Stimulated activated CD4-positive, alpha-beta T cell treated with anti-CD3 and anti-CD28 coated beads, Interleukin-4, amount 100 ng/mL, for 4 hours (primary cell): ENCODE results near the gene DECR2.
"Not testable (repeated sequence)": the region's sequence is repeated elsewhere in the genome, so short reads cannot be mapped to it uniquely, and the experiment has no call there.

Source experiments
- DNase-seq, 2 experiments: peaks; one replicate each; pipeline ENCODE4 v3.0.0-alpha.2; 2020

The DECR2 gene

DNA sequence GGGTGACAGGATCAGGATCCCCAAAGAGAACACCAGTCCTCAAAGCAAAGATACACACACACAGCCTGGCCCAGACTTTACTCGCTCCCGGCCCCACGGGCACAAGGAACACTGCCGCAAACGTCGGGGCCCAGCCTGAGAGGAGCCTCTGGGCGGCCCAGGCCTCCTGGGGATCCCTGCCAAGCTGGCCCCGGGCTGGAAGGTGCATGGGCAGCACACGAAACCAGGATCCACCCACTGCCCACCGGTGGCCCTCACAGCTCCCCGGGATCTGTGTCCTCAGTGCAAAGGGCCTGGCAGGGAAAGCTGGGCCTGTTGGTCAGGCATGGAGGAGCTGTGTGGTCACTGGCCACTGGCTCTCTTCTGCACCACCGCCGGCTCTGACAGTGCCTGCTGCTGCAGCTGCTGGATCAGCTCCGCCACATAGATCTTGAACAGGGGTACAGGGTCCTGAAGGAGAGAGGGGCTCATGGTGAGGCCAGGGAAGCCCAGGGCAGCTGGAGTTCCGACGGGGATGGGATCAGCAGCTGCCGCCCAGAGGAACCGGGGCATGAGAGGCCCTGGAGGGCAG, 34.3 kb upstream of the DECR2 start:
- no peak for DNase-seq

DNA sequence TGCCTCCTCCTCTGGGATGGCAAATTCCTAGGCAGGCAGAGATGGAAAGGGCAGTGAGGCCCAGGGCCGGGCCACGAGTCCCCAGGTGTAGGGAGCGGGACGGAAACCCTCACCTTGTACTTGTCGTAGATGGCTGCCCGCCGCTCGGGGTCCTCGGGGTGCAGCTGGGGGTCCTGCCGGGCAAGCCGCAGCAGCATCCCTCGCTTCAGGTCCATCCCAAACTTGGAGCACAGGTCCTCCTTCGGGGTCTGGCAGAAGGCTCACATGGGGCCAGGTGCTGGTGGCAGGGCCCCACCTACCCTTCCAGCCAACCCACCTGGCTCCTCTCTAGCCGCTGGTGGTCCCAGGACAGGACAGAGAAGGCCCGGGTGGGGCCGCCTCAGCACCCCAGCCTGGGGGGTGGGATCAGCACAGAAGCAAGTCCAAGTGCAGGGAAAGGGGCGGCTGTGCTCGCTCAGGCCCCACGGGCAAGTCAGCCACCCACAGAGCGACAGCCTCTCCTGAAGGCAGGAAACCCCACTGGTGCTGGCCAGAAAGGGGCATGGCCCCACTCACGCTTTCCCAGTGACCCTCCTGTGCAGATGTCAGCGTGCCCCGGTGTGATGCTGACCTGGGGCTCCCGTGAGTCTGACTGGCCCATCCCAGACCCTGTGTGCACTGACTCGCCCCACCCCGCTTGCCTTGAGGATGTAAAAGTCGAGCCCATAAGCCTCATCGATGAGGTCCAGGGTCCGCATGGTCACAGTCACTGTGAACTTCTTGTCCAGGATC, 33.1 kb upstream of the DECR2 start:
- no peak for DNase-seq

DNA sequence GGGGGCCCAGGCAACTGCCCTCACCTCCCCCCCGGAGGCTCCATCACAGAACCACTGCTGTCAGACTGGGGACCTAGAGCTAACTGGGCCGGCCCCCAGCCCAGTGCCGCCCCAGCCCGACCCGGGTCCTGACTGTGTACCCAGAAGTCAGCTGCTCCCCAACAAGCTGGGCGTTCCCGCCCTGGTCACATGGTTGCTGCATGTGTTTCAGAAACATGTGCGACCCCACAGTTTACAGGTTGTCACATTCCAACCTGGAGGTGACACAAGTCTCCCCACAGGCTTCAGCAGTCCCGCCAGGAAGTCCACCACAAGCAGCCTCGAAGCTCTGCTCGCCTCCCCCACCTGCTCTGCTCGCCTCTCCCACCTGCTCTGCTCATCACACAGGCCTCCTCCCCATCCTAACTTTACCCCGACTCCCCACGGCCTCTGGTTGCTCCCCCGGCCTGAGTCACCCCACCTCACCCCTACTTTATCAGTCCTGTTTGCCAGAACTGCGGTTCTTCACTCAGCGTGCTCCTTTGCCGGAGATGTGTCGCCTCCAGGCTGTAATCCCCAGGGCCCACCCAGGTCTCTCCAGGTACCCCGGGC, 32.3 kb upstream of the DECR2 start:
- DNase-seq: no peak

DNA sequence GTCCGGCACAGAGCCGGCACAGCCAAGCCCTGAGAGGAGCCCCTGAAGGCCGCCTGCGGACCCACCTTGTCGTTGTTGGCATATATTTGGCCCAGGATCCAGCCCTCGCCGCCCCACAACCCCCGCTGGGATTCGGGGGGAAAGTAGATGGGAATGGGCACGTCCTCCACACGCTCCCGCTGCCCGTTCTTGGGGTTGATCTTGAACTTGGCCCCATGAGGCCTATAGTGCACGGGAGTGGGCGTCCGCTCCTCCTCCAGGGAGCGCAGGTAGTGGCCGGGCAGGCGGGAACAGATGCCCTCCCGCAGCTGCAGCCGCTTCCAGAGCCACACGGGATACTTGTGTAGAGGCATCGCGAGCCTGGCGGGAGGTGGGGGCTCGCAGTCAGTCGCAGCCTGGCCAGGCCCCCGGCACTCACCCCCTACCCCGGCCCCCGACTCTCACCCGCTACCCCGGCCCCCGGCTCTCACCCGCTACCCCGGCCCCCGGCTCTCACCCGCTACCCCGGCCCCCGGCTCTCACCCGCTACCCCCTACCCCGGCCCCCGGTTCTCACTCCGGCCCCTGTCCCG, 31.7 kb upstream of the DECR2 start:
- no peak for DNase-seq

DNA sequence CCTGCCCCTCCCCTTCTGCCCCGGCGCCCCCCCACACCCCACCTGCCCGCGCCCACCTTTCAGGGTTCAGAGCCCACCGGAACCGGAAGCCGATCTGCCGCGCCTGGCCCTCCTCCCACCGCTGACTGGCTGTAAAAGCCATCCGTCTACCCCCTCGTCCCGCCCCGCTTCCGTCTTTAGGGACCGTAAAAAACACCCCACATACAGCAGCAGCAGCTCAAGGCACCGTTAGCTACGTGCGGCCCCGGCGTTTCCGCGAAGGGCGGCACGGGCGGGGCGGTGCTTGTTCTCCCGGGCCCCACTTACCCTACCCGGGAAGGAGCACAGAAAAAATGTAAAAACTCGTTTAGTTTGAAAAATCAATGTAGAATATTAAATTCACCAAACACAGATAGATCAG, 31.2 kb upstream of the DECR2 start, which contains the start of gene MRPL28:
Gene MRPL28, minus strand, starts transcription at position 96 of the 400 bp plus-strand sequence. CDS start 320 bp downstream, outside the sequence.
- peak; percentile 91 for DNase-seq

DNA sequence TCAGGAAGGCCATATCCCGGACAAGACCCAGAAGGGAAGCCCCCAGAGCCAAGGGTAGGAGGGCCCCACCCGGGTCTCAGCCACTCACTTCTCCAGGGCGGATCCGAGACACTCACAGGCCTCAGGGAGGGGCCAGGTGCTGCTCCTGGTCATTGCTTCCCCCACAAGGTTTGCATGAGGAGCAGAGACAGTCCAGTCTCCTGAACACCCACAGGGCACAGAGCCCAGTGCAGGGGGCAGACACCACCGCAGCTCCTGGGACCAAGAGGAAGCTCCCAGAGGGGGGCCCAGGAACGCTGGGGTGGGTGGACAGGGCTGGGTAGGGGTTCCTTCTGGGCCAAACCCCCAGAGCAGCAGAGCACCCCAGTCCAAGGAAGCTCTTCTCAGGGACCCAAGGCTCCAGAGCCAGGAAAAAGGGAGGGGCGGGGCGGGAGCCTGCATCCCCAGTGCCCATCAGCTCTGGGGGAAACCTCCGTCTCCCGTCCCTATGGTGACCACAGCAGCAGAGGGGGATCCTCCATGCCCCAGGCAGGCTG, 30.6 kb upstream of the DECR2 start:
- no peak for DNase-seq

DNA sequence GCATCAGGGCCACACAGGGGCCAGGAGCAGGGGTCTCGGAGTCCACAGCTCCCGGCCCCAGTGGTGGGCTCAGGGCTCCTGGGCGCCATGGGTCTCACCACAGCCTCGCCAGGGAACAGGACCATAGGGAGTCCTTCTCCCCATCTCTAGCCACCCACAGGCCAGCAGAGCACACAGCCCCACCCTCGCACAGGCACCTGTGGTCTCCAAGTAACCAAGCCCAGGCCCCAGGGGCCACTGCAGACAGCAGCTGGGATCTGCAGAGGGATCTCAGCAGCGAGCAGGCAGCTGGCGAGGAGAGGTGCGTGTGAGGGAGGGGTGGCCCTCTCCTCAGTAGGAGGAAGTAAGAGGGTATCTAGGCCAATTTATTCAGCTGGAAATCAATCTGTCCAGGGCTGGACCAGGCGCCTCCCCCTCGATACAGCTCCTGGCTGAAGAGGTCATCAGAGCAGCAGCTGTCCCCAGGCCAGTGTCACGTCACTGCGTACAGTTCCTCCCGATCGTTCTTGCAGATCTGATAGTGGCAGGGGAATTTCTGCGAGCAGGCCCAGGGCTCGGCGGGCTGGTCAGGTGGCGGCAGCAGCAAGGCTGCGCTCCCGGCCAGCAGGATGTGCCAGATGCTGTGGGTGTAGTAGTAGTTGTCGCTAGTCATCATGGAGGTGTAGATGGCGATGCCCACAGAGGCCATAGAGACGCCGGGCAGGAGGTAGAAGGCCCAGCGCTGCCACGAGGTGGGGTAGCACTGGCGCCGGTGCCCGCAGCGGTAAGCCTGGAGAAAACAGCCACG, 30.0 kb upstream of the DECR2 start:
- DNase-seq: no peak

DNA sequence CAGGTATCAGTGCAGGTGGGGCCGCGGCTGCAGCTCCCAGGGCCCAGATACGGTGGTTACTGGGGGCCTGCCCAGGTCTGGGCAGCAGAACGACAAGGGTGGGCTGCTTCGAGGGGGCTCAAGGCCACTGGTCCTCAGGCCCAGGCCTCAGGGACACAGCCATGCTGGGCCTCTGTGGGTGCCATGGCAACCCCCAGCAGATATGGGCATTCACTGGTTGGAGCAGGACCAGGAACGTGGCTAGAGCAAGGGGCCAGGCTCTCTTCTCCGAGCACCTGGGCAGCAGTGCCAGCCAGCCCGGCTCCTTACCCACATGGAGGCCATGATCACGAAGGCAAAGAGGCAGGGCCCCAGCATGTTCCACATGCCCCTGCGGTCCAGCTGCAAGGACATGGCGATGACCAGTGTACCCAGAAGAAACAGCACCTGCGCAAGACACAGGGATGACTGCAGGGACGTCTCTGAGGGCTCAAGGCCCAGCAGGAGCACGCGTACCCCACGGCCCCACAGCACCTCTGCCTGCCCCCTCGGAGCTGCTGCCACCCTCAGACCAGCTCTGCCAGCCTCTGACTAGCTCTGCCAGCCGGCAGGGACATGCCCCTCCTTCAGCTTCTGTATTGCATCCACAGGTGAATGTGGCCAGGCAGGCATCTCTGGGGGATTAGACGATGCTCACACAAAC, 29.2 kb upstream of the DECR2 start:
- no peak for DNase-seq

DNA sequence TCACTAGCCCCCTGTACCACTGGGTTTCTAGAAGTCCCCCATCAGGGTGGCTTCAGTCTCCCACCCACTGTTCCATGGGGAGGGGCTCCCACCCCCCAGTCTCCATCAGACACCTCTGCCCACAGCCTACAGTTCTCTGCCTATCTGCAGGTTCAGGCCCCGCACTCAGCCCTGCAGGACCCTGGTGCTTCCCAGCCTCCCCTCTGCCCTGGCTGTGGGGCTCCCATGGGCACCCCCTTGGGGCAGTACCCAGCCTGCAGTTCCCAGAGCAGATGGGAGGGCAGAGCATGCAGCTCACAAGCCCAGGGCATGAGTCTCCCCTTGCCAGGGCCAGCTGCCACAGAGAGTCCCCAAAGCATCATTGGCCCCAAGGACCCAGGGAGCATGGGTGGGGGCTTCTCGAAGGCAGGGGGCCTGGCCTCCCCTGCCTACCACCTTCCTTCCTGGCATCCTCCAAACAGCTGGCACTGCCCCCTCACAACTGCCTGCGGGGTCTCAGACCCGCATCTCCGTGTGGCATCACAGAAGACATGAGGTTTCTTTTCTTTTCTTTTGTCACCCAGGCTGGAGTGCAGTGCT, 28.6 kb upstream of the DECR2 start:
- DNase-seq: no peak

DNA sequence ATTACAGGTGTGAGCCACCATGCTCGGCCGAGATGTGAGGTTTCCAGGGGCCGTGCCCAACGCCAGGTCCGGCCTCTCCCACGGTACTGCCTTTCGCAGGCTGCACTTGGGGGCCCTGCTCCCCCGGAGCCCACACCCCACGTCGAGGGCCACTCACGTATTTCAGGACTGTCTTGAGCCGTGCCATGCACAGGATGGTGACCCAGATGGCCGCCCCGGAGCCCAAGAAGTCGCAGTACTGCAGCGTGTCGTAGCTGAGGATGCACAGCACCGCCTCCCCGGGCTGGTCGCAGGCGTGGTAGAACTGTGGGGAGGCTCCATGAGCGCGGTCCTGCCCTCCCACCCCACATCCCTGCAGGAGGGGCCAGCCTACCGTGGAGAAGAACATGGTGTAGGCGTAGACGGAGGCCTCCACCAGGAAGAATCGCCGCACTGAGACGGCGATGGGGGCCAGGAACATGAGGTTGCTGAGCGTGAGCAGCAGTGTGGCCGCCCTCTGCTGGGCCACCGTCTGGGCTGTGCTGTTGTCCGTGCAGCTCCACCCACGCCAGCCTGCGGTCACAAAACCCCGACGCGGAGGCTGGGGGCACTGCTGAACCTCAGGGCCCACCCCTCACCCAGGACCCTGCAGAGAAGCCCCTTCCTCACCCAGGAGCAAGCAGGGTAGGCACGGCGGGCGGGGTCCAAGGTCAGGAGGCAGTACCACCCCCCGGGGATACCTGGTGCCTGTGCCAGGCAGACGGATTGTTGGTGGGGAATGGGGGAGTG, 27.7 kb upstream of the DECR2 start:
- no peak for DNase-seq

DNA sequence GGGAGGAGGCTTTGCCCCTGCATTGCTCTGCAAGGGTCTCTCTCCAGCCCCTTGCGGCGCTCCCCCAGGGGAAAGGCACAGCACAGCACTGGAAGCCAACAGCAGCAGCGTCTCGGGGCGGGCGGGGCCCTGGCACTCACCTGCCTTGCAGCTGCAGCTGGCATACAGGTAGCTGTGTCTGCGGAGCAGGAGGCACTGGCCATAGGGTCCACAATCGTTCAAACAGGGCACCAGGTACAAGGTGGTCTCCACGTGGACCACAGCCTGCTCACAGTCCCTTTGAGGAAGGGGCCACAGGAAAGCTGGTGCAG, 27.1 kb upstream of the DECR2 start:
- no peak for DNase-seq

DNA sequence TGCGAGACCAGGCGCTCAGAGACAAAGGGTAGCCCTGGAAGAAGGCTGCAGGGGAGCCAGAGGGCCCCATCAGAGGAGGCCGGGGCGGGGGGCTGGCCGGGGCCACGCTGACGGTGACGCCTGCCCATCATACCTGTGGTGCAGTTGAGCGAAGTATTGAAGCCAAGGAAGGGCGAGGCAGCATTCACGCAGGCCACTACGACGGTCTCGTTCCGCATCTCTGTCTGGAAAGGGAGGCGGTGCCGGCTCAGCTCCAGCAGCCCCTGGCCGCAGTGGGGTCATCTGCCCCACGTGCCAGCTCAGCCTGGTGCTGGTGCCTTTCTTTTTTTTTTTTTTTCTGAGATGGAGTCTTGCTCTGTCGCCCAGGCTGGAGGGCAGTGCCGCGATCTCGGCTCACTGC, 26.5 kb upstream of the DECR2 start:
- DNase-seq: no peak

DNA sequence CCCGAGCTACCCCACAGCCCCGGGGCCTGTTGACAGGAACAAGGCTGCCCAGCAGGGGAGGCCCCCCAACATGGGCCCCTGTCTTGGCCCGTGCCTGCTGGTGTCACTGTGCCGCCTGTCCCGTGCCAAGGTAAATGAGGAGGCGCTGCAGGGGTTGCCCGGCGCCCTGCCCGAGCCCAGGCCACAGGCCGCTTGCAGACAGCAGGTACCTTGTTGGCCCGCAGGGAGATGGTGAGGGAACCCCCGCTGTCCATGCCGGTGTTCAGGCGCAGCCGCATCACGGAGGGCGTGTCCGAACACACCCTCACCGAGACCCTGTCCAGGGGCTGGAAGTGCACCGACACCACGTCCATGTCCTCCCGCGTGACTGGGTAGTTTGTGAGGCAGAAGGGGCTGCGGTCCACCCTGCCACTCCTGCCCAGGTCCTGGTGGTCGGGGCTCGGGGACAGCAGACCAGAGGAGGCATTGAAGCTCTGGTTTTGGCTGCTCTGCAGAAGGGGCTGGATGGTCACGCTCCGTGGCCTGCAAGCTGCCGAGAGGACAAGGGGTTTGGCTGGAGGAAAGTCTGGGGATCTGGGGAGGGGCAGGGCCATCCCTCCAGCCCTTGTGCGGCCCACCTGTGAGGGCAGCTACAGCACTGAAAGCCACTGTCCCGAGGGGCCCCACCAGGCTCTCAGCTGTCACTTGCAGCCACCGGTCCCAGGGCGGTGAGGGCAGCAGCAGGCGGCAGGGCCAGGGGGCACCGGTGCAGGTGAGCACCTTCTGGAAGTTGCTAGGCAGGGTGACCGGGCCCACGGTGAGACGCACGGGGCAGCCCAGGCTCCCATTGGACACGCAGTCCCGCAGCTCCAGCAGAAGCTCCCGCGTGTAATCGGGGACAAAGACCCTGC, 25.5 kb upstream of the DECR2 start:
- DNase-seq: no peak

DNA sequence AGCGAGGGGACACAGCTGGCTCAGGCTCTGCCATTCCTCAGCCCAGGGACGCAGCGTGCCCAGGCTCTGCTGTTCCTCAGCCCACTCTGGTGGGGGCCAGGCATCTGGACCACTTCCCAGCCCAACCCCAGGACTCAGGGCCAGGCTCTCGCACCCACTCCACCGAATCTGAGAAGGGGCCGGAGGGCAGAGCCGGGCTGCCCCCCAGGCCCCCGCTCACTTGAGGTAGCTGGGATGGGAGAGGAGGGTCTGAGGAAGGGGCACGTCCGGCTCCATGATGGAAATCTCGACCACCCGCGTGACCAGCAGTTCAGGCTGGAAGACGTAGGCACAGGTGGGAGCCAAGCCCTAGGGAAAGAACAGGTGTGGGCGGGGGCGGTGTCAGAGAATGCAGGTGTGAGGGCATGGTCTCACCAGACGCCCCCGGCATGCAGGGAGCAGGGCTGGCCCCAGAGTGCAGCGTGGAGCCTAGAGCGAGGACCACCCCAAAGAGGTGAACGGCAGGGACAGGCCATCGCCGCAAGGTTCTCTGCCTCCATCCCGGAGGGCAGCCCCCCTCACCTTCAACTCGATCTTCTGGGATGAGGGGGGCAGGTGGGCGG, 24.8 kb upstream of the DECR2 start:
- DNase-seq: no peak

DNA sequence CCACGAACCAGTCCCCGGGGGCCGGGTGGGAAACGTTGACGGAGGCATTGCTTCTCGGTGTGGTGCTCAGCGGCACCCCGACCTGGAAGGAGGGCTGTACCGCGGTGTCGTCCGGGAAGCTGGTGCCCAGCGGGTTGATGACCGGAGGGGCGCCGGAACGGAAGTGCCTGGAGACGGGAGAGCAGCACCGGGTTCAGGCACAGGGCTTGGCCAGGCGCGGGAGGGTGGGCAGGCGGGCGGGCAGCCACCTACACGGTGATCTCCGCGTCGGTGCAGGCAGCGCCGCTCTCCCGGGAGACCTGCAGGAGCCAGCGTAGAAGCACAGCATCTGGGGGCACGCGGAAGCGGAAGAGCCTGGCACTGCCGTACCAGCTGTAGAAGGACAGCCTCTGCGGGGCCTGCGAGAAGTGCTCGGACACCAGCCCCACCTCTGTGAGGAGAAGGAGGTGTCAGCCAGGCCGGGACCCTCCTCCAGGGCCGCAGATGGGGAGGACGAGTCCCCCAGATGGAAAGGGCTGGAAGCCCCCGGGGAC, 24.2 kb upstream of the DECR2 start:
- DNase-seq: no peak

DNA sequence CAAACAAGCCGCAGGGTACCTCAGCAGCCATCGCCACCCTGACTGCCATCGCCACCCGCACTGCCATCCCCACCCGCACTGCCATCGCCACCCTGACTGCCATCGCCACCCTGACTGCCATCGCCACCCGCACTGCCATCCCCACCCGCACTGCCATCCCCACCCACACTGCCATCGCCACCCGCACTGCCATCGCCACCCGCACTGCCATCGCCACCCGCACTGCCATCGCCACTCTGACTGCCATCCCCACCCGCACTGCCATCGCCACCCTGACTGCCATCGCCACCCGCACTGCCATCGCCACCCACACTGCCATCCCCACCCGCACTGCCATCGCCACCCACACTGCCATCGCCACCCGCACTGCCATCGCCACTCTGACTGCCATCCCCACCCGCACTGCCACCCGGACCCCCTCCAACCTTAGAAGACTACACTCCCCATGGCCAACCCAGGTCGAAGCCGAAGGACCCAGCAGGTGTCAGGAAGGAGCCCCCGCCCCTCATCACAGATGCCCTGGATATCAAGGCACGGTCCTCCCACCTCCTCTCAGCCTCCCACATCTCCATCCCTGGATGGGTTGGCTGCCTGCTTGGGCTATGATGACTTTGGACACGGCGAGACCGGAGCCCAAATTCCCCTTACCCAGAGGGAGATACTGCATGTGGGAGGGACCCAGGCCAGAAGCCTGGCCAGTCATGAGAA, 23.4 kb upstream of the DECR2 start:
- not testable (repeated sequence) for DNase-seq

DNA sequence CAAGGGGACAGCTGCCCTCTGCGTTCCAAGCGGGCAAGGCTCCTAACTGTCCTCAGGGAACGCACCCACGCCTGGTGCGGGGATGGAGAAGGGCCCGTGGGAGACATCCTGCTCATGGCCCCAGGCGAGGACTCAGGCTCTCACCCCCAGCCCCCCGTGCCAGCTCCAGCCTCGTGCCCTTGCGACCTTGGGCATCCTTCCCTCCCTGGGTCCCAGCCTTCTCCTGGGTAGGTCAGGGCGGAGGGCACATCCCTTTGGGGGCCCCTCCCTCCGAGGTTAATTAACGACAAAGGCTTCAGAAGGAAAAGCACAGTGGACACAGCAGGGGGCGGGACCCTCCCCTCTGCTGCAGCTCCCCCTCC, 22.9 kb upstream of the DECR2 start:
- DNase-seq: no peak

DNA sequence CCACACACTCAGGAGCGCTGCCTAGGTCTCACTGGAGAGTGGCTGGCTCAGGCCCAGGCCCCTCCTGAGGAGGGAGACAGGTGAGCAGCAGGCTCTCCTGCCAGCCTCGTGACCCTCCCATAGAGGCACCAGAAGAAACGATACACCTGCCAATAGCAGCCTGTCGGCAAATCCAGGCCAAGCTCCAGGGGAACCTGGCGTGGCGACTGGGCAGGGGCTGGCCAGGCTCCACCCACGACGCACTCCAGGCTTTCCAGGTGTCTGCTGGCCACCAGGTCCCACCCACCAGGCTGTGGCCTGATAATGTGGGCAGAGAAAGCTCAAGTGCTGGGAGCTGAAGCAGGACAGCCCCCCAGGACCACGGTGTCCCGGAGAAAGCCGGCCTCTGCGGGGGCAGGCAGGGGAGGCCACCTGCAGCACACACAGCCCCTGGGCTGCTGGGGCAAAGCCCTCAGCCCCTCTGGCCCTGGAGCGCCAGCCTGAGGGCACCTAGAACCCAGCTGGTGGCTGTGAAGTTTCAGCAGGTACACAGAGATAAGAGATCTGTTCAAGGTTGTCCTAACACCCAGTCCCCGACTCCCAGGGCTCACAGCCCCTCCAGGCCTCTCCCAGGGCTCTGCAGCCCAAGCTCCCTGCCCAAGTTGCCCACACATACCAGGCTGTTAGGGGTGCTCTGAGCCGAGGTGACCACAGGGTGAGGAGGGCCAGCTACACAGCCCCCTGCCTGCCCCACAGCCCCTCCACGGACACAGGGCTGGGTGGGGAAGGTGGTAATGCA, 22.3 kb upstream of the DECR2 start:
- DNase-seq: no peak
